Astrocyte (in vitro differentiated cells and primary cell): Measurements from ENCODE around the gene FNDC8. TPM values are rescaled to one million over a fixed set of nuclear protein-coding genes. Genes with fewer than 3 reads are reported as not detected.

ENCODE experiments used
- DNase-seq: peaks from one replicate; pipeline ENCODE4 v3.0.0-alpha.2; 2010; ENCODE audit warnings: low read depth
- FAIRE-seq: peaks from 2 replicates; lab custom pipeline; 2011; peaks lifted over from hg19 to GRCh38; lab: Jason Lieb, UNC
- H2AFZ ChIP-seq: 2 replicates; pipeline ENCODE4 v1.6.0; 2012; ENCODE audit warnings: low read depth, low read length, inconsistent platforms
- H3K27ac ChIP-seq: 2 replicates; pipeline ENCODE4 v1.5.1; 2011; ENCODE audit warnings: low read depth, low read length, inconsistent platforms
- H3K27me3 ChIP-seq: 2 replicates; pipeline ENCODE4 v1.6.0; 2011; ENCODE audit warnings: low read length, inconsistent platforms; ENCODE audit not compliant: insufficient read depth
- H3K36me3 ChIP-seq: 2 replicates; pipeline ENCODE4 v1.5.1; 2011; ENCODE audit warnings: low read length, inconsistent platforms; ENCODE audit not compliant: insufficient read depth
- H3K4me1 ChIP-seq: 2 replicates; pipeline ENCODE4 v1.5.1; 2011; ENCODE audit warnings: low read length, inconsistent platforms; ENCODE audit not compliant: insufficient read depth
- H3K4me2 ChIP-seq: 2 replicates; pipeline ENCODE4 v1.6.0; 2012; ENCODE audit warnings: low read length, inconsistent platforms
- H3K4me3 ChIP-seq: 2 replicates; pipeline ENCODE4 v1.5.1; 2011; ENCODE audit warnings: low read depth, mild to moderate bottlenecking, low read length, inconsistent platforms; ENCODE audit not compliant: insufficient read depth
- H3K79me2 ChIP-seq: 2 replicates; pipeline ENCODE4 v1.6.0; 2012; ENCODE audit warnings: mild to moderate bottlenecking, low read length, inconsistent platforms; ENCODE audit not compliant: insufficient read depth
- H3K9ac ChIP-seq: 2 replicates; pipeline ENCODE4 v1.6.0; 2012; ENCODE audit warnings: mild to moderate bottlenecking, low read length, inconsistent platforms
- H3K9me3 ChIP-seq: 2 replicates; pipeline ENCODE4 v1.5.1; 2012; ENCODE audit warnings: low read depth, mild to moderate bottlenecking, low read length, inconsistent platforms; ENCODE audit not compliant: insufficient read depth
- H4K20me1 ChIP-seq: 2 replicates; pipeline ENCODE4 v1.6.0; 2012; ENCODE audit warnings: low read length, inconsistent platforms; ENCODE audit not compliant: insufficient read depth
- H3K27ac Mint-ChIP-seq: one replicate; pipeline ENCODE4 v1.8.0; 2021; ENCODE audit warnings: mild to moderate bottlenecking, mixed read lengths; ENCODE audit not compliant: unreplicated experiment
- H3K27me3 Mint-ChIP-seq: one replicate; pipeline ENCODE4 v1.8.0; 2021; ENCODE audit warnings: low read depth, mixed read lengths; ENCODE audit not compliant: unreplicated experiment
- H3K36me3 Mint-ChIP-seq: one replicate; pipeline ENCODE4 v1.8.0; 2021; ENCODE audit warnings: low read depth, mixed read lengths; ENCODE audit not compliant: unreplicated experiment
- H3K4me1 Mint-ChIP-seq: one replicate; pipeline ENCODE4 v1.8.0; 2021; ENCODE audit warnings: low read depth, mixed read lengths; ENCODE audit not compliant: unreplicated experiment
- H3K4me3 Mint-ChIP-seq: one replicate; pipeline ENCODE4 v1.8.0; 2021; ENCODE audit warnings: mild to moderate bottlenecking, moderate library complexity, mixed read lengths; ENCODE audit not compliant: unreplicated experiment
- H3K9me3 Mint-ChIP-seq: one replicate; pipeline ENCODE4 v1.8.0; 2021; ENCODE audit warnings: mild to moderate bottlenecking, mixed read lengths; ENCODE audit not compliant: unreplicated experiment
- EZH2 ChIP-seq: IDR thresholded peaks from 2 replicates; pipeline ENCODE4 v1.6.1; 2012; ENCODE audit warnings: mild to moderate bottlenecking, low read length, inconsistent platforms; ENCODE audit not compliant: insufficient read depth
- total RNA-seq: library from RNA; stranded (reverse); gene quantifications from 2 replicates; pipeline ENCODE4 v1.2.1, GENCODE V29; 2021
- TF ChIP-seq, protein P1 (sequence below): IDR thresholded peaks from 2 replicates; pipeline ENCODE4 v1.5.1; 2011; ENCODE audit warnings: low read depth, mild to moderate bottlenecking, inconsistent platforms, low read length, moderate library complexity; ENCODE audit not compliant: insufficient read depth

FNDC8 gene
- total RNA-seq, 1 donor from 2014 or later = not detected

GRCh38 chr17:35174835-35175334 lies 53.5 kb downstream of the FNDC8 start:
- DNase-seq = no peak
- no peaks in the 10 kb centered on the region for H3K9me3 ChIP-seq
- H3K4me2 ChIP-seq = no peak overlapping the region
- Mint-ChIP-seq H3K4me1 (no peaks in the 10 kb centered on the region), H3K27me3 (peaks cover 21% of the 10 kb centered on the region), H3K27ac (no peak overlapping the region), H3K4me3 (no peak overlapping the region), H3K36me3 (no peaks in the 10 kb centered on the region), H3K9me3 (peaks cover 3% of the 10 kb centered on the region)
- H3K9ac ChIP-seq = no peak overlapping the region
- H3K4me1 ChIP-seq = no peaks in the 10 kb centered on the region
- no peak overlapping the region for H3K4me3 ChIP-seq
- TF ChIP-seq, protein P1, sequence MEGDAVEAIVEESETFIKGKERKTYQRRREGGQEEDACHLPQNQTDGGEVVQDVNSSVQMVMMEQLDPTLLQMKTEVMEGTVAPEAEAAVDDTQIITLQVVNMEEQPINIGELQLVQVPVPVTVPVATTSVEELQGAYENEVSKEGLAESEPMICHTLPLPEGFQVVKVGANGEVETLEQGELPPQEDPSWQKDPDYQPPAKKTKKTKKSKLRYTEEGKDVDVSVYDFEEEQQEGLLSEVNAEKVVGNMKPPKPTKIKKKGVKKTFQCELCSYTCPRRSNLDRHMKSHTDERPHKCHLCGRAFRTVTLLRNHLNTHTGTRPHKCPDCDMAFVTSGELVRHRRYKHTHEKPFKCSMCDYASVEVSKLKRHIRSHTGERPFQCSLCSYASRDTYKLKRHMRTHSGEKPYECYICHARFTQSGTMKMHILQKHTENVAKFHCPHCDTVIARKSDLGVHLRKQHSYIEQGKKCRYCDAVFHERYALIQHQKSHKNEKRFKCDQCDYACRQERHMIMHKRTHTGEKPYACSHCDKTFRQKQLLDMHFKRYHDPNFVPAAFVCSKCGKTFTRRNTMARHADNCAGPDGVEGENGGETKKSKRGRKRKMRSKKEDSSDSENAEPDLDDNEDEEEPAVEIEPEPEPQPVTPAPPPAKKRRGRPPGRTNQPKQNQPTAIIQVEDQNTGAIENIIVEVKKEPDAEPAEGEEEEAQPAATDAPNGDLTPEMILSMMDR = no peak
- no peak for TF ChIP-seq EZH2
- no peak overlapping the region for H2AFZ ChIP-seq
- no peaks in the 10 kb centered on the region for H4K20me1 ChIP-seq
- no peaks in the 10 kb centered on the region for H3K27me3 ChIP-seq
- H3K79me2 ChIP-seq = no peaks in the 10 kb centered on the region
- no peaks in the 10 kb centered on the region for H3K36me3 ChIP-seq
- no peak overlapping the region for H3K27ac ChIP-seq
- no peak for FAIRE-seq

- FAIRE-seq = no peak
- H3K9ac ChIP-seq = no peak overlapping the region
- no peak overlapping the region for H3K4me3 Mint-ChIP-seq
Observed at GRCh38 chr17:35175638-35176415, 54.4 kb downstream of the FNDC8 start.

More at GRCh38 chr17:35175638-35176415, 54.4 kb downstream of the FNDC8 start:
- H3K27me3 ChIP-seq = no peaks in the 10 kb centered on the region
- no peaks in the 10 kb centered on the region for H3K79me2 ChIP-seq
- Mint-ChIP-seq H3K4me1 (no peaks in the 10 kb centered on the region), H3K27ac (no peak overlapping the region), H3K36me3 (no peaks in the 10 kb centered on the region), H3K27me3 (peaks cover 20% of the 10 kb centered on the region), H3K9me3 (peaks cover 3% of the 10 kb centered on the region)
- no peak for TF ChIP-seq EZH2
- TF ChIP-seq, protein P1 = no peak
- no peaks in the 10 kb centered on the region for H3K9me3 ChIP-seq
- DNase-seq = no peak
- no peaks in the 10 kb centered on the region for H4K20me1 ChIP-seq
- no peaks in the 10 kb centered on the region for H3K4me1 ChIP-seq
- H3K4me3 ChIP-seq = no peak overlapping the region
- H2AFZ ChIP-seq = no peak overlapping the region
- H3K36me3 ChIP-seq = no peaks in the 10 kb centered on the region
- no peak overlapping the region for H3K27ac ChIP-seq
- no peak overlapping the region for H3K4me2 ChIP-seq
